ENCODE data around the gene TBC1D8B.
A peak's percentile ranks its signal among the peaks of the same experiment; 100 is the strongest.
"Not testable (repeated sequence)": the region's sequence is repeated elsewhere in the genome, so short reads cannot be mapped to it uniquely, and the experiment has no call there.

TBC1D8B gene

GRCh38 chrX:106802388-106803275 lies at the start of gene TBC1D8B:
Gene TBC1D8B, plus strand, starts transcription at chrX:106802673. Its CDS starts 181 bp downstream, at chrX:106802854.
- Mint-ChIP-seq H3K27me3 (peaks cover 35% of the 10 kb centered on the region), H3K36me3 (peaks cover 2% of the 10 kb centered on the region), H3K27ac (no peak within 1 kb of the TSS), H3K9me3 (no peaks in the 10 kb centered on the region), H3K4me1 (peaks cover 14% of the 10 kb centered on the region), H3K4me3 (peak within 1 kb of the TSS; percentile 85)
- CTCF ChIA-PET: no interaction called here
- peak; percentile 27 for DNase-seq

GRCh38 chrX:106769288-106769687 lies 33.2 kb upstream of the TBC1D8B start:
- H3K4me1 Mint-ChIP-seq, H3K36me3 Mint-ChIP-seq, H3K4me3 Mint-ChIP-seq, CTCF ChIA-PET, H3K9me3 Mint-ChIP-seq, DNase-seq, H3K27ac Mint-ChIP-seq, H3K27me3 Mint-ChIP-seq: not testable (repeated sequence)

- no peak overlapping the region for H3K4me3 Mint-ChIP-seq
- no peaks in the 10 kb centered on the region for H3K4me1 Mint-ChIP-seq
- H3K9me3 Mint-ChIP-seq: no peaks in the 10 kb centered on the region
- H3K27ac Mint-ChIP-seq: no peak overlapping the region
- no peaks in the 10 kb centered on the region for H3K36me3 Mint-ChIP-seq
- CTCF ChIA-PET: no interaction called here
- no peaks in the 10 kb centered on the region for H3K27me3 Mint-ChIP-seq
- no peak for DNase-seq
Observed at GRCh38 chrX:106774981-106775380, 27.5 kb upstream of the TBC1D8B start.

GRCh38 chrX:106780264-106780663 lies 22.2 kb upstream of the TBC1D8B start:
- no peak for DNase-seq

GRCh38 chrX:106780664-106781377 lies 21.7 kb upstream of the TBC1D8B start:
- Mint-ChIP-seq H3K9me3 (no peaks in the 10 kb centered on the region), H3K4me3 (no peak overlapping the region)

More at GRCh38 chrX:106780264-106780663, 22.2 kb upstream of the TBC1D8B start:
- CTCF ChIA-PET: no interaction called here
- Mint-ChIP-seq H3K36me3 (no peaks in the 10 kb centered on the region), H3K4me1 (no peaks in the 10 kb centered on the region), H3K9me3 (no peaks in the 10 kb centered on the region), H3K27me3 (no peaks in the 10 kb centered on the region), H3K27ac (no peak overlapping the region), H3K4me3 (no peak overlapping the region)

GRCh38 chrX:106783716-106784115 lies 18.8 kb upstream of the TBC1D8B start:
- DNase-seq: no peak
- CTCF ChIA-PET: no interaction called here
- no peaks in the 10 kb centered on the region for H3K4me1 Mint-ChIP-seq
- H3K36me3 Mint-ChIP-seq: no peaks in the 10 kb centered on the region
- H3K9me3 Mint-ChIP-seq: no peaks in the 10 kb centered on the region
- no peak overlapping the region for H3K4me3 Mint-ChIP-seq
- H3K27ac Mint-ChIP-seq: no peak overlapping the region
- H3K27me3 Mint-ChIP-seq: no peaks in the 10 kb centered on the region

More at GRCh38 chrX:106780664-106781377, 21.7 kb upstream of the TBC1D8B start:
- Mint-ChIP-seq H3K27me3 (no peaks in the 10 kb centered on the region), H3K4me1 (no peaks in the 10 kb centered on the region), H3K36me3 (no peaks in the 10 kb centered on the region), H3K27ac (no peak overlapping the region)
- DNase-seq: no peak
- CTCF ChIA-PET: no interaction called here

GRCh38 chrX:106791495-106791894 lies 11.0 kb upstream of the TBC1D8B start:
- no peaks in the 10 kb centered on the region for H3K36me3 Mint-ChIP-seq
- H3K27me3 Mint-ChIP-seq: no peaks in the 10 kb centered on the region
- H3K27ac Mint-ChIP-seq: no peak overlapping the region
- DNase-seq: no peak
- CTCF ChIA-PET: interaction anchor here (1.0 kb wide), 1 partner anchor 172 kb away, joined by 4 read pairs; no protein-coding TSS in a partner anchor
- H3K4me1 Mint-ChIP-seq: no peaks in the 10 kb centered on the region
- no peak overlapping the region for H3K4me3 Mint-ChIP-seq
- no peaks in the 10 kb centered on the region for H3K9me3 Mint-ChIP-seq

- Mint-ChIP-seq H3K4me3 (peak overlapping the region; percentile 85), H3K27me3 (peaks cover 35% of the 10 kb centered on the region), H3K4me1 (peaks cover 14% of the 10 kb centered on the region), H3K9me3 (no peaks in the 10 kb centered on the region), H3K27ac (no peak overlapping the region), H3K36me3 (peaks cover 2% of the 10 kb centered on the region)
- no peak for DNase-seq
- CTCF ChIA-PET: no interaction called here
Observed at GRCh38 chrX:106802063-106802387, 448 bp upstream of the TBC1D8B start.

GRCh38 chrX:106811131-106811910 lies 8.8 kb downstream of the TBC1D8B start:
- H3K4me3 Mint-ChIP-seq: no peak overlapping the region
- CTCF ChIA-PET: no interaction called here
- DNase-seq: no peak
- H3K27me3 Mint-ChIP-seq: no peaks in the 10 kb centered on the region
- H3K36me3 Mint-ChIP-seq: no peaks in the 10 kb centered on the region
- no peak overlapping the region for H3K27ac Mint-ChIP-seq
- no peaks in the 10 kb centered on the region for H3K4me1 Mint-ChIP-seq
- H3K9me3 Mint-ChIP-seq: peaks cover 2% of the 10 kb centered on the region

- H3K36me3 Mint-ChIP-seq, CTCF ChIA-PET, DNase-seq, H3K4me1 Mint-ChIP-seq, H3K27me3 Mint-ChIP-seq, H3K27ac Mint-ChIP-seq, H3K9me3 Mint-ChIP-seq, H3K4me3 Mint-ChIP-seq: not testable (repeated sequence)
Observed at GRCh38 chrX:106812930-106813329, 10.5 kb downstream of the TBC1D8B start.

GRCh38 chrX:106814093-106814492 lies 11.6 kb downstream of the TBC1D8B start:
- DNase-seq, H3K4me1 Mint-ChIP-seq, H3K27ac Mint-ChIP-seq, H3K9me3 Mint-ChIP-seq, H3K36me3 Mint-ChIP-seq, H3K4me3 Mint-ChIP-seq, H3K27me3 Mint-ChIP-seq, CTCF ChIA-PET: not testable (repeated sequence)

GRCh38 chrX:106862972-106863688 lies 60.7 kb downstream of the TBC1D8B start:
- peak; percentile 38 for DNase-seq

GRCh38 chrX:106863697-106864096 lies 61.2 kb downstream of the TBC1D8B start:
- Mint-ChIP-seq H3K27me3 (no peaks in the 10 kb centered on the region), H3K4me3 (no peak overlapping the region), H3K9me3 (no peaks in the 10 kb centered on the region), H3K4me1 (no peaks in the 10 kb centered on the region), H3K27ac (no peak overlapping the region), H3K36me3 (no peaks in the 10 kb centered on the region)
- CTCF ChIA-PET: no interaction called here
- DNase-seq: no peak

More at GRCh38 chrX:106862972-106863688, 60.7 kb downstream of the TBC1D8B start:
- H3K4me3 Mint-ChIP-seq: no peak overlapping the region
- H3K4me1 Mint-ChIP-seq: no peaks in the 10 kb centered on the region
- H3K27me3 Mint-ChIP-seq: no peaks in the 10 kb centered on the region
- no peaks in the 10 kb centered on the region for H3K36me3 Mint-ChIP-seq
- H3K9me3 Mint-ChIP-seq: no peaks in the 10 kb centered on the region
- no peak overlapping the region for H3K27ac Mint-ChIP-seq
- CTCF ChIA-PET: no interaction called here

- H3K9me3 Mint-ChIP-seq, DNase-seq, H3K27ac Mint-ChIP-seq, H3K4me3 Mint-ChIP-seq, H3K4me1 Mint-ChIP-seq, H3K27me3 Mint-ChIP-seq, H3K36me3 Mint-ChIP-seq, CTCF ChIA-PET: not testable (repeated sequence)
Observed at GRCh38 chrX:106872796-106873195, 70.3 kb downstream of the TBC1D8B start.

All from activated naive CD4-positive, alpha-beta T cell treated with anti-CD3 and anti-CD28 coated beads, Interleukin-2, amount 10 ng/mL, durations not matched to agents 7 days and 5 days (primary cell).